Posterior cingulate gyrus (tissue), 11 donors: Measurements from ENCODE around the gene HOXD13.

Experiments
- DNase-seq, 10 donors: peaks; one replicate each; pipeline versions ENCODE4 v3.0.0 to v3.0.0-alpha.2; 2020 to 2021; ENCODE audit warnings: mixed read lengths in 3 of 10
- intact Hi-C: fragments of 100-400 bp; cut with DNase I; formaldehyde crosslinking; loops from one replicate; pipeline ENCODE4 v1.15.1; 2023

The HOXD13 gene

DNA sequence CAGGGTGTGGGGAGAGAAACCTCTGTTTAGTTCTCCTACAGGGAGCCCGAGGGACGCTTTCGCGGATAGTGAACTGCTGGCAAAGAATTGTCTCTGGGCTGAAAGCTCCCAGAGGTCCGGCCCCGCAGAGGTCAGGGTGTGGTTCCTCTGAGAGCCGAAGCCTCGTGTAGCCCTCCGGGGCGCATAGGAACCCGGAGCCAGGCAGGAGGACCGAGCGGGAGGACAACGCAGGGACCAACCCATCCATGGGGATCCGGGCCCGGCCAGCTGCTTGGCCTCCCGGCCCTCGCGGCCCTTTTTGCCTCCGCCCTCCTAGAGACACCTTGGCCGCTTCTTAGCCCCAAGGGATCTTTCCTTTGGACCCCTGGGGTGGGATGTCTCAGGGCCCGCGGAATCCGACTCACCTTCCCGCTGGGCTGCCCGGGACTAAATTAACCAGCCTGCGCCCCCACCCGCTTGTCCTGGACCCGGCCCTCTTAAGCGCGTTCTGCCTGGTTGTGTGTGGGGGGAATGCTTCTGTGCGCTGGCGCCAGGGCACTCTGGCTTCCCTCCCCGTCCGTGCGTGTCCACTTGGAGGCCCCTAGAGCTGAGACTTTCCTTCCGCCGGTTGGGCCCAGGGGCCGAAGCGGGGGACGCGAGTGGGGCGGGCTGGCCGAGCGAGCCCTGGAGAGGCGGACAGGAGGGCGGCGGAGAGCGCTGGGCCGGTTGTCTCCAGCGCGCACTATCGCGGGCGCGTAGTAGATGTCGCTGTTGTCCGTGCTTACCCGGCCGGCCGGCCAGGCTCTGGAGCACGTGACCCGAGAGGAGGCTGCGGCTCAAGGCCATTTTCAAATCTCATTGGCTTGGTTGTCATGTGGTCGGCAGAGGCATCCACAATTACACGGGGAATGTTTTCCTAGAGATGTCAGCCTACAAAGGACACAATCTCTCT, 23.6 kb downstream of the HOXD13 start, which contains the start of gene HOXD10:
TSS of gene HOXD10 (plus strand) at position 896 of the 931 bp plus-strand sequence. CDS start 56 bp downstream, outside the sequence.
- peak in 2 of 10 donors; percentile 79 to 80 for DNase-seq
- intact Hi-C loops: no loop called here

DNA sequence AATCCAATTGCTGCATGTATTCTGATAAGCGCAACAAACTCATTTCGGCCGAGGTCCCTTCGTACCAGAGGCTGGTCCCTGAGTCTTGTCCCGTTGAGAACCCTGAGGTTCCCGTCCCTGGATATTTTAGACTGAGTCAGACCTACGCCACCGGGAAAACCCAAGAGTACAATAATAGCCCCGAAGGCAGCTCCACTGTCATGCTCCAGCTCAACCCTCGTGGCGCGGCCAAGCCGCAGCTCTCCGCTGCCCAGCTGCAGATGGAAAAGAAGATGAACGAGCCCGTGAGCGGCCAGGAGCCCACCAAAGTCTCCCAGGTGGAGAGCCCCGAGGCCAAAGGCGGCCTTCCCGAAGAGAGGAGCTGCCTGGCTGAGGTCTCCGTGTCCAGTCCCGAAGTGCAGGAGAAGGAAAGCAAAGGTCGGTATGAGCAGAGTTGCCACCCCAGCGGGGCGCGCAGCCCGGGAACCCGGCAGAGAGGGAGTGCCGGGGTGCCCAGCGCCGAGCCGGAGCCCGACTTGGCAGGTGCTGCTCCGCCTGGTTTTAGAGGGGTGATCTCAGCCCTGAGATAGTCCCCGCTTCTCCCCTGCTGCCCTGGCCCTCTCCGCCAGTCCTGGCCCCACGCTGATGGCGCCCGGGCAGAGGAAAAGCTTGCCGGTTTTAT, 24.8 kb downstream of the HOXD13 start:
- intact Hi-C loops: no loop called here
- peak in 2 of 10 donors; percentile 71 to 75 for DNase-seq

DNA sequence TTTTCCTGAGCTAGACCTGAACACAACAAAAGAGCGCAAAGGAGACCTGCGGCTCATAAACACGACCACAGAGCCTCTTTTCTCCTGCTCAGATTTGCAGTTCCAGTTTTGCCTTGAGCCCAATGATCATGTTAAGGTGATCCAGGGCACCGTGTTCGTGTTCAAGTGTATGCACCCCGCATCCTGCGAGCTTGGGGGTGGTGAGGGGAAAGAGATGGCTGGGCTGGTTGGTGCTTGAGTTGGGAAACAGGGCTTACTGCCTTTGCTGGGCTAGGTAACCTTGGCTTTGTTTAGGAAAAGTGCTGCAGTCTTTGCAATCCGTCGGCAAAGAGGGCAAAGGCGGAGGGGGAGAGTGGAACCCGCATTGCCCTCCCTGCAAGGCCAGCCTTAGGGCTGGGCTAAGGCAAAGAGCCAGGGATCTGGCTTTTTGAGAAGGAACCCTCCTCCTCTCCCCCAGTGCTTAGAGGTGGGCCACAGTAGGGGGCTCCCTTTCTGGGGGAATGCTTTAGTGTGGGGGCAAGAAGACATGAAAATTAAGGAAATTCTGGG, 25.4 kb downstream of the HOXD13 start:
- intact Hi-C loops: no loop called here

DNA sequence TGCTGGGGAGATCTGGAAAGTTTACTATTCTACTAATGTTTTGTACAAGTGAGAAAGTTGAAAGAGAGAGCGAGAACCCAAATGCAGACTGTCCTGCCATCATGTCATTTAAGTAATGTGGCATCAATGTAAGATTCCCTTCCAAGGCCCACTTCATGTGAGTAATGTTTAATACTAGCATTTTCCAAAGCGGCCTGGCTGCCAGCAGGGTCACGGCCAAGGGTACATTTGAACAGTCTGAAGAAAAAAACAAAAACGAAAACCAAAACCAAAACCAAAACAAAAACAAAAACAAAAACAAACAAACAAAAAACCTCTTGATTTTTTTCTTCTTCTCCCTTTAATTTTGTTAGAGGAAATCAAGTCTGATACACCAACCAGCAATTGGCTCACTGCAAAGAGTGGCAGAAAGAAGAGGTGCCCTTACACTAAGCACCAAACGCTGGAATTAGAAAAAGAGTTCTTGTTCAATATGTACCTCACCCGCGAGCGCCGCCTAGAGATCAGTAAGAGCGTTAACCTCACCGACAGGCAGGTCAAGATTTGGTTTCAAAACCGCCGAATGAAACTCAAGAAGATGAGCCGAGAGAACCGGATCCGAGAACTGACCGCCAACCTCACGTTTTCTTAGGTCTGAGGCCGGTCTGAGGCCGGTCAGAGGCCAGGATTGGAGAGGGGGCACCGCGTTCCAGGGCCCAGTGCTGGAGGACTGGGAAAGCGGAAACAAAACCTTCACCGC, 26.2 kb downstream of the HOXD13 start:
- DNase-seq: no peak
- intact Hi-C loops: no loop called here

More for the DNA sequence above, 25.4 kb downstream of the HOXD13 start:
- no peak for DNase-seq

DNA sequence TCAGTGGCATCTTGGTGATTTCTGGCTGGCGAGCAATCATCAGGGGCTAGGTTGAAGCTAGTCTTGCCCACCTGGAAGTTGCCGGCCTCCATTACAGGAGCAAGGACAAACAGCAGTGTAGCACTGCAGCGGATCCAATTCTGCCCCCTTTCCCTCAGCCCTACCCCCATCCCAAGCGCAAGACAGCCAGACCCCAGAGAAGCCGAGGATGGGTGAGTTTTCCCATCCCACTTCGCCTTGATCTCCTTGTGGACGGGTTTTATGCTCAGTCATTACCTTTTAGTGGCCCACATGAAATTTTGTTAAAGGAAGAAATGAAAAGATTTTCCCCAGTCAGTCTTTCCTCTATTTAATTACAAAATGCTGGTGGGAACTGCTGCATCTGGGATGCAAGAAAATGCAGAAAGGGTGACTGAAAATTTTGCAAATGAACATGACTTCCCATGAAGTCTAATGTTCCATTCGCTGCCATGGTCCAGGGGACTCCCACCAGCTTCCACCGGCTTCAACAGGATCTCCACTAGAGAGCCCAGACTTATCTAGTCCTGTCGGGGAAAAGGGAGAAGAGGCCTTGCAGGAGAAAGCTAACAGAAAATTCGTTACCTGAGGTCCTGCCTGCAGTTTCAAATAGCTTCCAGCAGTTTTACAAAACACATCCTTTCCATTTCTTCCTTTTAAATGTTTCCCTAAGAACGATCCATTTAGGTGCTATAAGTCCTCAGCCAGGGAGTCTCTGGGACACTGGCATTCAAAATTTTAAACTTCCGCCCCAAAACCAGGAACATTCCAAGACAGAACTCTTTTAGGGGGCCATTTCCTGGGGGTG, 28.1 kb downstream of the HOXD13 start:
- intact Hi-C loops: loop anchor here (5.0 kb wide), 1 partner anchor 1773 kb away; no protein-coding TSS in a partner anchor

DNA sequence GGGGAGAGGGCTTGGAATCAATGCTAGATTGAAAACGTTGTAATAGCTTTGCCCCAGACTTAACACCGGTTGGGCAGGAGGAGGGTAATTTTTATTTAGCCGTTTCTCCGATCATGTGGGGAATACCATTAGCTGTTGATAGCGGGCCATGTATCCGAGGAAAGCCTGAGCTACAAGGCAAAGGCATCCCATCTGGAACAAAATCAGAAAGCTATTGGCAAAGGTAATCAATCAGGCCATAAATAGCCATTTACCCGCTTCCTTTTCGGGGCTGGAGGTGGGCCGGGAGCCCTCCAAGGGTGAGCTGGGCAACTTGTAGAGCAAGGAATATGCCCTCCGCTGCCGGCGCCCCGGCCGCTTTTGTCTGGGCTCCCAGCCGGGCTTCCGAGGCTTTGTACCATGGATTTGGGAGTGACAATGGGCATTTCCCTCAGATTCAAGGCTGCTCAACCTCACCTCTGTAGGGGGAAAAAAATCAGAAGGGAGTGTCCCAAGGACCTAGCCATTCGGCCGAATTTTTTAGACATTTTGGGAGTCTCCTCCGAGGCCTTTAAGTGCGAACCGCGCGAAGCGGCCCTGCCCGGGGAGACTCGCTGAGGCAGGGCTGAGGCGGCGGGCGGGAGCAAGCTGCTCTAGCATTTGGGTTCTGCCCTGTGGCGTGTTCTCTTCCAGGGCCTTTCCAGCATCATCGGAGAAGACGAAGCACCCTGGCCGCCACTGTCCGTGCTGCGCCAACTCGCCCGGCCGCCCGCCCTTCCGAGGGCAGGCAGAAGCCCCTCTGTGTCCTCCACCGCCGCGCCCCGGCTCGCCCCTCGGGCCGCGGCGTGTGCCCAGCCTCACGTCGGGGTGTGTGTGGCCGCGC, 28.9 kb downstream of the HOXD13 start:
- intact Hi-C loops: loop anchor here (5.0 kb wide), 1 partner anchor 1774 kb away; no protein-coding TSS in a partner anchor
- peak in 1 of 10 donors; percentile 59 for DNase-seq

More for the DNA sequence above, 28.1 kb downstream of the HOXD13 start:
- peak in 1 of 10 donors; percentile 22 for DNase-seq

DNA sequence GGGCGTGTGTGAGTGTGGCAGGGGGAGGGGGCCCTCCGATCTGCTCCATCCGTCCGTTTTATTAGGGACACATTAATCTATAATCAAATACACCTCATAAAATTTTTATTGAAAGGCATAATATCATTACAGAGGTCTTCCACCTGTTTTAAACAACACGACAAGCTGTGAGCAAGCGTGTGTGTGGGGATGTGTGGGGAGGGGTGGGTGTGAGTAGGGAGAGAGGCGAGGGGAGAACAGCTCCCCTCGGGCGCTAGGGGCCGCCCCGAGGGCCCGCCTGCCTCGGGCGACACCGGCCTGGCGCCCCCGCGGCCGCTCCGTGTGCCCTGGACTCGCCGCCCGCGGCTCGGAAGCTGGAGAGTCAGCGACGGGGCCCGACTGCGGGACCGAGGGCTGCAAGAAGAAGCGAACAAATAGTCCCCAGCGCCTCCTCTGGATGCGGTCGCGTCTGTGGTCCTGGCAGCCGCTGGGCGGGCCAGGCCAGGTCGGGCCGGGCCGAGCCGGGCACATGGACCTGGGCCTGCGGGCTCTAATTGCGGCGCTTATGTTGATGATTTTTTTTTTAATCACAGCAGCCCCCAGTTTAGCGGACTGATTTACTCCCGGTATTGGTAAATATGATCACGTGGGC, 29.6 kb downstream of the HOXD13 start:
- no peak for DNase-seq
- intact Hi-C loops: loop anchor here (5.0 kb wide), 1 partner anchor 1775 kb away; no protein-coding TSS in a partner anchor

DNA sequence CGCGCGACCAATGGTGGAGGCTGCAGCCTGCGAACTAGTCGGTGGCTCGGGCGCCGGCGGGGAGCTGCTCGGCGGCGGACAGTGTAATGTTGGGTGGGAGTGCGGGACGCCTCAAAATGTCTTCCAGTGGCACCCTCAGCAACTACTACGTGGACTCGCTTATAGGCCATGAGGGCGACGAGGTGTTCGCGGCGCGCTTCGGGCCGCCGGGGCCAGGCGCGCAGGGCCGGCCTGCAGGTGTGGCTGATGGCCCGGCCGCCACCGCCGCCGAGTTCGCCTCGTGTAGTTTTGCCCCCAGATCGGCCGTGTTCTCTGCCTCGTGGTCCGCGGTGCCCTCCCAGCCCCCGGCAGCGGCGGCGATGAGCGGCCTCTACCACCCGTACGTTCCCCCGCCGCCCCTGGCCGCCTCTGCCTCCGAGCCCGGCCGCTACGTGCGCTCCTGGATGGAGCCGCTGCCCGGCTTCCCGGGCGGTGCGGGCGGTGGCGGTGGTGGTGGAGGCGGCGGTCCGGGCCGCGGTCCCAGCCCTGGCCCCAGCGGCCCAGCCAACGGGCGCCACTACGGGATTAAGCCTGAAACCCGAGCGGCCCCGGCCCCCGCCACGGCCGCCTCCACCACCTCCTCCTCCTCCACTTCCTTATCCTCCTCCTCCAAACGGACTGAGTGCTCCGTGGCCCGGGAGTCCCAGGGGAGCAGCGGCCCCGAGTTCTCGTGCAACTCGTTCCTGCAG, 30.3 kb downstream of the HOXD13 start, which contains the start of gene HOXD9:
TSS of gene HOXD9 (plus strand) at position 37 of the 728 bp plus-strand sequence. CDS start at position 87, 50 bp downstream.
- peak in 1 of 10 donors; percentile 77 for DNase-seq

DNA sequence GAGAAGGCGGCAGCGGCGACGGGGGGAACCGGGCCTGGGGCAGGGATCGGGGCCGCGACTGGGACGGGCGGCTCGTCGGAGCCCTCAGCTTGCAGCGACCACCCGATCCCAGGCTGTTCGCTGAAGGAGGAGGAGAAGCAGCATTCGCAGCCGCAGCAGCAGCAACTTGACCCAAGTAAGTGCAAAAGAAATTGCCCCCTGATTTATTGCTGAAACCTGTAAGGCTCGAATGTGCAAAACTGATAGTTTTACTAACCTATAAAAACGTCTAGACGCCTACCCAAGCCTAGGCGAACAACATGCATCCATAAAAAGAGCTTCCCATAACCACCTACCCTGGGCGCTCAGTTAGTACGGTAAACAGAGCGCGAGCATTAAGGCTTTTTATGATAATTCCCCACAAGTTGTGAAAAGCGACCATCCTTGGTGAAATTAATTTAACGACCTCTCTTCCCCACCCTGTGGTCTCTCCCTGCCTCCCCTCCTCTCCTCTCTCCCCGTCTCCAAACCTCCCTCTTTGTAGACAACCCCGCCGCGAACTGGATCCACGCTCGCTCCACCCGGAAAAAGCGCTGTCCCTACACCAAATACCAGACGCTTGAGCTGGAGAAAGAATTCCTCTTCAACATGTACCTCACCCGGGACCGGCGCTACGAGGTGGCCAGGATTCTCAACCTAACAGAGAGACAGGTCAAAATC, 31.0 kb downstream of the HOXD13 start:
- intact Hi-C loops: loop anchor here (5.0 kb wide), 1 partner anchor 1776 kb away; no protein-coding TSS in a partner anchor
- DNase-seq: peak in 1 of 10 donors; percentile 53

More for the DNA sequence above, 30.3 kb downstream of the HOXD13 start, which contains the start of gene HOXD9:
- intact Hi-C loops: loop anchor here (5.0 kb wide), 1 partner anchor 1776 kb away; no protein-coding TSS in a partner anchor

DNA sequence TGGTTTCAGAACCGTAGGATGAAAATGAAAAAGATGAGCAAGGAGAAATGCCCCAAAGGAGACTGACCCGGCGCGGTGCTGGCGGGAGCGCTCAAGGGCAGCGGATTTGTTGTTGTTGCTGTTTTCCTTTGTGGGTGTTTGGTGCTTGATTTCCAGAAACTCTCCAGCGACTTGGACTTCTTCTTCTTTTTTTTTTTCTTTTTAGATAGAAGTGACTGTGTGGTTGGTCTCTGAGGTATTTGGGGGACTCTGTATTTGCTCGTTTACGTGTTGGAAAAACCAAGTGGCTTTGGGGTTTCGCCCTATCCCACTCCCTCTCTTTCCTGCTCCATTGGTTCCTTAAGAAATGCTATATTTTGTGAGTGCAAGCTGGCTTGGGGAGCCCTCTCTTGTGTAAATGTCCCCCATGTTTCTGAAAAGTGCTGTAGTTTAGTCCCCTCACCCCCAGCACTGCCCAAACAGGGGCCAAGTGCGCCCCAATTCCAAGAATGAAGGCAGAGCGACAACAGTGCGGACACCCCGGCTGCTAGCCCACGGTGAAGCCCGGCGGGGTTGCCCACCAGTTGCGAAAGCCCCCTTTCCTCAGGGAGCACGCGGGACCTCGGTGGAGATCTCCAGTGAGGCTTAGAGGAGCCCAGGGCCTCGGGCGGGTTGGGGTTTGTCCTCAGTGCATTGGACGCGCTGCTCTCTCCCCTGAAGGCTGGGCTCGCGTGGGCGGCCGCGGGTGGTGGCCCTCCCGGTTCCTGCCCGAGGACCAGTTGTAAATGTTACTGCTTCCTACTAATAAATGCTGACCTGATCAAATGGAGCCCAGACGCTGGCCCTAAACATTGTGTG, 31.8 kb downstream of the HOXD13 start:
- peak in 1 of 10 donors; percentile 30 for DNase-seq
- intact Hi-C loops: loop anchor here (5.0 kb wide), 1 partner anchor 1777 kb away; no protein-coding TSS in a partner anchor

DNA sequence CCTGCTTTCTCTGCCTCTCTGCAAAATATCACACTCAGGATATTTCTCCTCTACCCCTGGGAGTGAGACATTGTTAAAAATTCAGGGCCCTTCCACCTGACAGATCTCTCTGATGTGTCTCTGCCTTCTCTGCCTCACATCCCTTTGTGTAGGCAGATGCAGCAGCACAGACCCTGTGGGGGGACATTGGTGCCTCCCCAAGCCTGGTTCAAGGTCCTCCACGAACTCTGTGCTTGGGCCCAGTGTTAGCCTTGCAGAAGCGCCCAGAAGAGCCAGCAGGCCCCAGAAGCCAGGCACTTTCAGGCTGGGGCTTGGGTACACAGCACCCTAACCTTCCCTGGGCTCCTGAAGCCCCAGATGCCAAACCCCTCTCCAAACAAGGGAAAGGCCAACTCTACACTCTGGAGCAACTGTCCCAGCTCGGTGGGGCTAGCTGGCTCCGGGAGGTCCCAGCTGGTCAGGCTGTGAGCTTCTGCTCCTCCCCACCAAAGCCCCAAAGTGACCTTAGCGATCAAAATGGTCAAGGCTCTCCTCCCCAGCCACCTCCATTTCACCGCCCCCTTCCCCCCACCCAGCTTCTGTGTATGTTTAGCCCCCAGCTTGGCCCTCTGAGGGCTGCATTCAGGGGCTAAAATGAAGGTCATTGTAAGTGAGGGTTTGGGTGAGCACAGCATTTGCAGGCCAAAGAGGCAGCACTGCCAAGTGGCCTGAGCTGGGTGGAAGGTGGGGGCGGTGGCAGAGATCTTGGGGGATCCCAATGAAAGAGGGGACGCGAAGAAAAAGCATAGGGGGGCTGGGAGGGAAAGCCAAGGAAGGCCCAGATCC, 32.6 kb downstream of the HOXD13 start:
- intact Hi-C loops: loop anchor here (5.0 kb wide), 4 partner anchors 512 to 1778 kb away; no protein-coding TSS in a partner anchor
- peak in 1 of 10 donors; percentile 52 for DNase-seq

DNA sequence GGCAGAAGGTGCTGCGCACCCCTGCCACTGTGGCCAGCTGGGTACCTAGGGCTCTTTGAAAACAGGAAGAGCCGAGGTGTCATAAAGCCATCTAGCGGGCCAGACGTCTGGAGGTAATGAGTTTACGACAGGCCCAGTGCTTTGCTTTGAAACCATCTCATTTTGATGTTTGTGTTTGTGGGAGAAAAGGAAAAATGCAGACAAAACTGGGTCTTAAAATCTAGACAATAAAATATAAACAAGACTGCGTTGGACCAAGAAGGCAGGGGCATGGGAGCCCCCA, 33.2 kb downstream of the HOXD13 start:
- intact Hi-C loops: loop anchor here (2.0 to 5.0 kb wide), 4 partner anchors 512 to 1022 kb away; no protein-coding TSS in a partner anchor
- DNase-seq: peak in 1 of 10 donors; percentile 62

DNA sequence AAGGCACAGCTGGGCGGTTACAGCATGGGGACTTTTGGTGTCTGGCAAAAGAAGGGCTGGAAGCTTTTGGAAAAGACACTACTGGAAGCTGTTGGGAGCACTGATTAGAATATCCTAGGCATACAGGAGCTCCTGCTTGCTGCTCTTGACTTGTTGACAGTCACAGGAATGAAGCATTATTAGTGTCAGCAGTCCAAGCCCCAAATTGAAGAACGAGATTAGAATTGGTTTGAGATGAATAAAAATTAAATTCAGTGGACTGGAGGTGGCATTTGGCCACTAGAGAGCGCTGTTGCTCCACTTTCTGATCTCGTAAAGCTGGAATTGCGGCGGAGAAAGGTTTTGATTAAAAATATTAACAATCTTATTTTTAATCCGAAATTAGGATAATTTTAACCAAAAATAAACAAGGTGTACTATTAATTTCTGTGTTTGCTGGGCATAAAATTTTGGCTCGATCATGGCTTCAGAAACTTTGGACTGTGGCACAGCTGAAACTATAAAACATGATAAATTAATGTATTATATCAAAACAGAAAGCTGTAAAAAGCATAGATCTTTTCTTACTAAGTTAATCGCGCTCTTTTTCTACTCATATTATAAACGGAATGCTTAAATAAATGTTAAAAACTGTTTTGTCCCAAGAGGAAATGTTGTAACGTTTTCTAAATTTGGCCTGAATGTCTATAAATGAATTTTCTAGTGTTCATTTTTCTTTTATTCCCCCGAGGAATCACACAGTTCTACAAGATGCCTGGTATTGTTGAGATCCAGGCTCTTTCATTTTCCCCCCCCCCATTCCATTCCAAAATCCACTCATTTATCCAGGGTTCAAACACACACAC, 34.6 kb downstream of the HOXD13 start:
- peak in 7 of 10 donors; percentile 55 to 92 (median 77) for DNase-seq
- intact Hi-C loops: loop anchor here (2.0 to 5.0 kb wide), 4 partner anchors 510 to 1020 kb away; no protein-coding TSS in a partner anchor
